Motor neuron (in vitro differentiated cells): Measurements from ENCODE around the gene CCDC137. TPM values are rescaled to one million over a fixed set of nuclear protein-coding genes. Genes with fewer than 3 reads are reported as not detected.

ENCODE experiments used
- ATAC-seq, 8 experiments: fragments of 200-7000 bp; cut with Tn5 transposase; replicated peaks in 6 of 8; 2 replicates each; pipeline ENCODE4 v1.8.0; 2021; ENCODE audit warnings: mild to moderate bottlenecking in 8 of 8, moderate library complexity in 8 of 8
- H3K27ac ChIP-seq, 2 donors: fragments of 250-450 bp; sonication (Bioruptor Pico); 2 replicates each; pipeline ENCODE4 v1.9.0; 2021; ENCODE audit warnings: antibody characterized with exemption in 2 of 2, mild to moderate bottlenecking in 2 of 2, moderate library complexity in 1 of 2
- H3K4me1 ChIP-seq, 2 donors: fragments of 250-450 bp; sonication (Bioruptor Pico); replicated peaks in 1 of 2; 2 replicates each; pipeline ENCODE4 v1.6.1; 2021; ENCODE audit warnings: antibody characterized with exemption in 2 of 2, mild to moderate bottlenecking in 2 of 2, moderate library complexity in 1 of 2
- H3K4me3 ChIP-seq, 5 donors: fragments of 250-450 bp; sonication (Bioruptor Pico); 2 replicates each; pipeline ENCODE4 v1.9.0; 2021; ENCODE audit warnings: antibody characterized with exemption in 5 of 5, mild to moderate bottlenecking in 5 of 5, moderate library complexity in 4 of 5
- WGBS, 10 experiments: fragments of 450-650 bp; shearing (Covaris generic); methylation state at CpG; one replicate each; pipeline ENCODE4 v1.0.0; 2022; 5-methylcytosine and 5-hydroxymethylcytosine counted together
- in situ Hi-C, 9 experiments: fragments of 400-800 bp; cut with MboI; loops; one replicate each; pipeline ENCODE4 v1.15.0; 2021; ENCODE audit warnings: low sequenced_read_pairs in 9 of 9, low pct_unique_long_range_greater_than_20kb in 2 of 9; ENCODE audit not compliant: unreplicated experiment in 9 of 9
- total RNA-seq, 8 experiments: library from RNA; unstranded; fragments of 300-600 nt; gene quantifications; 2 replicates each; pipeline versions ENCODE4 v1.2.3 to v1.2.4, GENCODE V29; 2022

Gene CCDC137
- total RNA-seq, 8 experiments from 2014 or later, result 9.1 to 34.6 (median 22.5) TPM

- Histone ChIP-seq H3K27ac (peak within 1 kb of the TSS; percentile 29 to 77), H3K4me1 (peaks cover 27 to 30% of the 10 kb centered on the region in 2 donors), H3K4me3 (peak within 1 kb of the TSS; percentile 59 to 87 (median 75))
- in situ Hi-C loops, result no loop called here
- peak; percentile 61 to 81 (median 76) for ATAC-seq
- 0 to 5% (median 4%) methylated on average over 4 to 6 of the region's 89 CpGs; no CpG with 5 or more reads in 7 of the 10 experiments for WGBS, 10 experiments
Observed at GRCh38 chr17:81711814-81712467, 45.4 kb downstream of the CCDC137 start, which contains the start of gene SLC25A10. Gene SLC25A10 (plus strand): TSS chr17:81712284. CDS start chr17:81712427, 143 bp downstream.

GRCh38 chr17:81712468-81713003, 46.0 kb downstream of the CCDC137 start:
- H3K27ac ChIP-seq, result peak overlapping the region in 1 of 2 donors; percentile 77
- in situ Hi-C loops, result no loop called here
- H3K4me1 ChIP-seq, result peaks cover 27 to 30% of the 10 kb centered on the region in 2 donors
- 0 to 2% methylated on average over 1 to 13 of the region's 41 CpGs; no CpG with 5 or more reads in 8 of the 10 experiments for WGBS, 10 experiments
- ATAC-seq, result peak; percentile 16 to 46 (median 26)
- peak overlapping the region; percentile 59 to 87 (median 75) for H3K4me3 ChIP-seq

- peak in 2 of 8 experiments; percentile 0 to 1 for ATAC-seq
- in situ Hi-C loops, result no loop called here
- WGBS, 10 experiments, result 5 to 67% (median 10%) methylated on average over 1 to 9 of the region's 18 CpGs; no CpG with 5 or more reads in 3 of the 10 experiments
- H3K27ac ChIP-seq, result no peak overlapping the region
- peak overlapping the region; percentile 59 to 87 (median 75) for H3K4me3 ChIP-seq
- peaks cover 27 to 30% of the 10 kb centered on the region in 2 donors for H3K4me1 ChIP-seq
Observed at GRCh38 chr17:81713004-81713555, 46.5 kb downstream of the CCDC137 start.

- in situ Hi-C loops, result no loop called here
- Histone ChIP-seq H3K4me3 (peak overlapping the region in 2 of 5 donors; percentile 75 to 87), H3K27ac (no peak overlapping the region), H3K4me1 (peaks cover 27 to 30% of the 10 kb centered on the region in 2 donors)
- peak in 3 of 8 experiments; percentile 1 to 6 (median 3) for ATAC-seq
- WGBS, 10 experiments, result 20 to 80% (median 50%) methylated on average over 1 to 4 of the region's 36 CpGs; no CpG with 5 or more reads in 7 of the 10 experiments
Observed at GRCh38 chr17:81713556-81714411, 47.2 kb downstream of the CCDC137 start.

- no peak overlapping the region for H3K27ac ChIP-seq
- 90 to 100% (median 100%) methylated on average over 1 to 11 of the region's 39 CpGs; no CpG with 5 or more reads in 5 of the 10 experiments for WGBS, 10 experiments
- no peak overlapping the region for H3K4me3 ChIP-seq
- ATAC-seq, result no peak
- peaks cover 27 to 30% of the 10 kb centered on the region in 2 donors for H3K4me1 ChIP-seq
- in situ Hi-C loops, result no loop called here
Observed at GRCh38 chr17:81714412-81715106, 48.0 kb downstream of the CCDC137 start.

GRCh38 chr17:81715107-81715871, 48.8 kb downstream of the CCDC137 start:
- Histone ChIP-seq H3K4me3 (no peak overlapping the region), H3K4me1 (peaks cover 27 to 28% of the 10 kb centered on the region in 2 donors), H3K27ac (no peak overlapping the region)
- no peak for ATAC-seq
- WGBS, 10 experiments, result 100% methylated on average over 6 of the region's 32 CpGs; no CpG with 5 or more reads in 9 of the 10 experiments
- in situ Hi-C loops, result no loop called here

- ATAC-seq, result no peak
- Histone ChIP-seq H3K27ac (no peak overlapping the region), H3K4me1 (peaks cover 20 to 21% of the 10 kb centered on the region in 2 donors), H3K4me3 (no peak overlapping the region)
- in situ Hi-C loops, result no loop called here
- 87 to 93% methylated on average over 3 to 9 of the region's 43 CpGs; no CpG with 5 or more reads in 8 of the 10 experiments for WGBS, 10 experiments
Observed at GRCh38 chr17:81715872-81716673, 49.5 kb downstream of the CCDC137 start.

- no peak for ATAC-seq
- in situ Hi-C loops, result no loop called here
- H3K4me3 ChIP-seq, result no peak overlapping the region
- no peak overlapping the region for H3K27ac ChIP-seq
- WGBS, 10 experiments, result no CpG with 5 or more reads among the region's 12 CpGs
- peaks cover 16 to 17% of the 10 kb centered on the region in 2 donors for H3K4me1 ChIP-seq
Observed at GRCh38 chr17:81716674-81716996, 50.1 kb downstream of the CCDC137 start.

GRCh38 chr17:81717049-81717765, 50.7 kb downstream of the CCDC137 start:
- no peak for ATAC-seq
- no peak overlapping the region for H3K4me3 ChIP-seq
- peaks cover 16 to 17% of the 10 kb centered on the region in 2 donors for H3K4me1 ChIP-seq
- H3K27ac ChIP-seq, result no peak overlapping the region
- no CpG with 5 or more reads among the region's 25 CpGs for WGBS, 10 experiments
- in situ Hi-C loops, result no loop called here

GRCh38 chr17:81717766-81718089, 51.2 kb downstream of the CCDC137 start:
- Histone ChIP-seq H3K4me1 (peaks cover 16 to 17% of the 10 kb centered on the region in 2 donors), H3K27ac (no peak overlapping the region), H3K4me3 (no peak overlapping the region)
- no peak for ATAC-seq
- WGBS, 10 experiments, result 60 to 100% (median 100%) methylated on average over 1 to 2 of the region's 9 CpGs; no CpG with 5 or more reads in 6 of the 10 experiments
- in situ Hi-C loops, result no loop called here
